ENCODE data around the gene RPS6KA1. TPM values are rescaled to one million over a fixed set of nuclear protein-coding genes. Genes with fewer than 3 reads are reported as not detected.

RPS6KA1 gene
- polyA plus RNA-seq, 1 donor (not counting 4 experiments of a cell fraction or from before 2014, with no cell fraction given), result 65.9 TPM

GRCh38 chr1:26554781-26555180 lies 25.2 kb downstream of the RPS6KA1 start:
- H2AFZ ChIP-seq (ENCODE audit: control insufficient read depth, low read length), result no peak overlapping the region
- H3K27ac ChIP-seq (ENCODE audit: control insufficient read depth, insufficient read depth, low read length), result no peak overlapping the region
- H3K79me2 ChIP-seq (ENCODE audit: control insufficient read depth, insufficient read depth, low read length), result no peaks in the 10 kb centered on the region
- FAIRE-seq (no peak), DNase-seq (ENCODE audit: low read depth, low spot score) (no peak)
- H3K27me3 ChIP-seq (ENCODE audit: control insufficient read depth, extremely low read depth, insufficient read depth, low read length), result no peaks in the 10 kb centered on the region
- H3K9me3 ChIP-seq (ENCODE audit: control insufficient read depth, low read depth, low read length), result no peaks in the 10 kb centered on the region
- no peak overlapping the region for H3K9ac ChIP-seq (ENCODE audit: control insufficient read depth, extremely low read depth, insufficient read depth, low read length)
- no peak for TF ChIP-seq EZH2 (IDR thresholded peaks at IDR 0.05; ENCODE audit: low read length)
- TF ChIP-seq, protein P1, sequence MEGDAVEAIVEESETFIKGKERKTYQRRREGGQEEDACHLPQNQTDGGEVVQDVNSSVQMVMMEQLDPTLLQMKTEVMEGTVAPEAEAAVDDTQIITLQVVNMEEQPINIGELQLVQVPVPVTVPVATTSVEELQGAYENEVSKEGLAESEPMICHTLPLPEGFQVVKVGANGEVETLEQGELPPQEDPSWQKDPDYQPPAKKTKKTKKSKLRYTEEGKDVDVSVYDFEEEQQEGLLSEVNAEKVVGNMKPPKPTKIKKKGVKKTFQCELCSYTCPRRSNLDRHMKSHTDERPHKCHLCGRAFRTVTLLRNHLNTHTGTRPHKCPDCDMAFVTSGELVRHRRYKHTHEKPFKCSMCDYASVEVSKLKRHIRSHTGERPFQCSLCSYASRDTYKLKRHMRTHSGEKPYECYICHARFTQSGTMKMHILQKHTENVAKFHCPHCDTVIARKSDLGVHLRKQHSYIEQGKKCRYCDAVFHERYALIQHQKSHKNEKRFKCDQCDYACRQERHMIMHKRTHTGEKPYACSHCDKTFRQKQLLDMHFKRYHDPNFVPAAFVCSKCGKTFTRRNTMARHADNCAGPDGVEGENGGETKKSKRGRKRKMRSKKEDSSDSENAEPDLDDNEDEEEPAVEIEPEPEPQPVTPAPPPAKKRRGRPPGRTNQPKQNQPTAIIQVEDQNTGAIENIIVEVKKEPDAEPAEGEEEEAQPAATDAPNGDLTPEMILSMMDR (optimal IDR thresholded peaks at IDR 0.05 in 1 of 3, IDR thresholded peaks at IDR 0.05 in 1 of 3, conservative IDR thresholded peaks at IDR 0.05 in 1 of 3; ENCODE audit: extremely low read depth in 1 of 3, insufficient read depth in 2 of 3, low read length in 3 of 3), result no peak
- no peaks in the 10 kb centered on the region for H3K4me1 ChIP-seq (ENCODE audit: control insufficient read depth, extremely low read depth, insufficient read depth, low read length)
- H3K4me3 ChIP-seq (ENCODE audit: control insufficient read depth in 2 of 3, extremely low read depth in 1 of 3, insufficient read depth in 2 of 3, low read depth in 1 of 3, low read length in 3 of 3), result no peak overlapping the region
- H3K9me1 ChIP-seq (ENCODE audit: control insufficient read depth, extremely low read depth, insufficient read depth, low read length), result no peaks in the 10 kb centered on the region
- H4K20me1 ChIP-seq (ENCODE audit: control insufficient read depth, extremely low read depth, insufficient read depth, low read length), result no peaks in the 10 kb centered on the region
- H3K36me3 ChIP-seq (ENCODE audit: control insufficient read depth in 2 of 2, extremely low read depth in 1 of 2, insufficient read depth in 2 of 2, low read length in 2 of 2), result peaks cover 51 to 56% of the 10 kb centered on the region in 2 experiments
- dilution Hi-C loops (cut with MboI; ENCODE audit: extremely low pct_ligation_motif_present, low sequenced_read_pairs), result no loop called here
- no peak overlapping the region for H3K4me2 ChIP-seq (ENCODE audit: control insufficient read depth, extremely low read depth, insufficient read depth, low read depth, low read length)

DNA sequence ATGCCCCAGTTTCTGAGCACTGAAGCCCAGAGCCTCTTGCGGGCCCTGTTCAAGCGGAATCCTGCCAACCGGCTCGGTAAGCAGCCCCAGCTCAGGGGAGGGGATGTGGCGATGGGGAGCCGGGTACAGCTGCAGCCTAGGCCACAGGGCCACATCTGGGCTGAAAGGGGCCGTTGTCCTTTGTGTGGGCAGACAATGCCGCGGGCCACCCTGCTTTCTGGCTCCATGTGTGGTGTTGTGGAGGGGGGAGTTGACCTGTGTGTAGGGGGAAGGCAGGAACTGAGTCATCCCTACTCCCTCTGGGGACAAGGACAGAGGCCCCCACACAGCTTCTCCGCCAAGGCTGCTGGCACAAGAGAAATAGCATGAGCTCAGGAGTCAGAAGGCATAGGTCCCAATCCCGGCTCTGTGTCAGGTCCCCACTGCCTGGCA lies 26.0 kb downstream of the RPS6KA1 start:
- FAIRE-seq, result no peak
- H4K20me1 ChIP-seq (ENCODE audit: control insufficient read depth, extremely low read depth, insufficient read depth, low read length), result no peaks in the 10 kb centered on the region
- no peak overlapping the region for H3K4me3 ChIP-seq (ENCODE audit: control insufficient read depth in 2 of 3, extremely low read depth in 1 of 3, insufficient read depth in 2 of 3, low read depth in 1 of 3, low read length in 3 of 3)
- H3K4me1 ChIP-seq (ENCODE audit: control insufficient read depth, extremely low read depth, insufficient read depth, low read length), result no peaks in the 10 kb centered on the region
- H2AFZ ChIP-seq (ENCODE audit: control insufficient read depth, low read length), result no peak overlapping the region
- H3K79me2 ChIP-seq (ENCODE audit: control insufficient read depth, insufficient read depth, low read length), result no peaks in the 10 kb centered on the region
- dilution Hi-C loops (cut with MboI; ENCODE audit: extremely low pct_ligation_motif_present, low sequenced_read_pairs), result no loop called here
- TF ChIP-seq, protein P1 (optimal IDR thresholded peaks at IDR 0.05 in 1 of 3, IDR thresholded peaks at IDR 0.05 in 1 of 3, conservative IDR thresholded peaks at IDR 0.05 in 1 of 3; ENCODE audit: extremely low read depth in 1 of 3, insufficient read depth in 2 of 3, low read length in 3 of 3), result no peak
- TF ChIP-seq EZH2 (IDR thresholded peaks at IDR 0.05; ENCODE audit: low read length), result no peak
- no peaks in the 10 kb centered on the region for H3K9me3 ChIP-seq (ENCODE audit: control insufficient read depth, low read depth, low read length)
- no peak for DNase-seq (ENCODE audit: low read depth, low spot score)
- no peaks in the 10 kb centered on the region for H3K9me1 ChIP-seq (ENCODE audit: control insufficient read depth, extremely low read depth, insufficient read depth, low read length)
- H3K4me2 ChIP-seq (ENCODE audit: control insufficient read depth, extremely low read depth, insufficient read depth, low read depth, low read length), result no peak overlapping the region
- H3K36me3 ChIP-seq (ENCODE audit: control insufficient read depth in 2 of 2, extremely low read depth in 1 of 2, insufficient read depth in 2 of 2, low read length in 2 of 2), result peaks cover 55 to 59% of the 10 kb centered on the region in 2 experiments
- no peak overlapping the region for H3K27ac ChIP-seq (ENCODE audit: control insufficient read depth, insufficient read depth, low read length)
- no peaks in the 10 kb centered on the region for H3K27me3 ChIP-seq (ENCODE audit: control insufficient read depth, extremely low read depth, insufficient read depth, low read length)
- no peak overlapping the region for H3K9ac ChIP-seq (ENCODE audit: control insufficient read depth, extremely low read depth, insufficient read depth, low read length)
